Endothelial cell of umbilical vein (primary cell): ENCODE data around the gene CAPN7.

Source experiments
- CTCF ChIP-seq, 2 donors: IDR thresholded peaks; 1 replicate in 1 of 2; 2 replicates in 1 of 2; pipeline ENCODE4 v1.5.1; 2011; ENCODE audit warnings: low read length in 2 of 2, mild to moderate bottlenecking in 2 of 2, moderate library complexity in 2 of 2, control low read depth in 1 of 2, inconsistent platforms in 1 of 2, low read depth in 1 of 2; ENCODE audit not compliant: insufficient read depth in 1 of 2; ENCODE audit errors: extremely low read depth in 1 of 2
- EZH2 ChIP-seq: IDR thresholded peaks from 2 replicates; pipeline ENCODE4 v1.6.1; 2012; ENCODE audit warnings: borderline replicate concordance, low read depth, mild to moderate bottlenecking, moderate library complexity, low read length, inconsistent platforms; ENCODE audit not compliant: severe bottlenecking
- FOS ChIP-seq: IDR thresholded peaks from 2 replicates; pipeline ENCODE4 v1.6.1; 2011; ENCODE audit warnings: mild to moderate bottlenecking, low read length, moderate library complexity, borderline replicate concordance; ENCODE audit not compliant: insufficient read depth
- MAX ChIP-seq: IDR thresholded peaks from 2 replicates; pipeline ENCODE4 v1.6.1; 2011; ENCODE audit not compliant: insufficient read depth, insufficient read length
- MYC ChIP-seq: IDR thresholded peaks from one replicate; pipeline ENCODE4 v1.6.1; 2011; ENCODE audit warnings: mild to moderate bottlenecking, low read depth, low read length
- POLR2A ChIP-seq: IDR thresholded peaks from 2 replicates; pipeline ENCODE4 v1.6.1; 2012; ENCODE audit warnings: low read depth, mild to moderate bottlenecking, control low read depth, low read length
- POLR2AphosphoS5 ChIP-seq: IDR thresholded peaks from 2 replicates; pipeline ENCODE4 v1.6.1; 2012; ENCODE audit warnings: low read depth, mild to moderate bottlenecking, control low read depth, low read length, moderate library complexity; ENCODE audit not compliant: insufficient read depth

DNA sequence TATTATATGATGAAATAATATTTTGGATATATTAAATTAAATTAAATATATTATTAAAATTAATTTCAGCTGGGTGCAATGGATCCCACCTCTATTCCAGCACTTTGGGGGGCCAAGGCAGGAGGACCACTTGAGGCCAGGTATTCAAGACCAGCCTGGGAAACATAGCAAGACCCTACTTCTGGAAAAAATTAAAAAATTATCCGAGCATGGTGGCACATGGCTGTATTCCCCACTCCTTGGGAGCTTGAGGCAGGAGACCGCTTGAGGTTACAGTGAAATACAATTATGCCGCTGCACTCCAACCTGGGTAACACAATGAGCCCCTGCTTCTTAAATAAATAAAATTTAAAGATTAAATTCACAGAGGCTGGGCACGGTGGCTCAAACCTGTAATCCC lies 65.0 kb downstream of the CAPN7 start:
- TF ChIP-seq CTCF (IDR thresholded peaks at IDR 0.05; ENCODE audit: extremely low read depth in 1 of 2, insufficient read depth in 1 of 2, low read depth in 1 of 2, low read length in 2 of 2), result no peak
- TF ChIP-seq MAX, result no peak
- no peak for TF ChIP-seq MYC
- no peak for TF ChIP-seq EZH2
- no peak for TF ChIP-seq POLR2A
- TF ChIP-seq POLR2AphosphoS5, result no peak
- TF ChIP-seq FOS, result no peak
